Measurements from ENCODE around the gene EPHB1.

EPHB1 gene

GRCh38 chr3:134757549-134758069, 37.5 kb upstream of the EPHB1 start:
- no peaks in the 10 kb centered on the region for H3K36me3 ChIP-seq (ENCODE audit: control insufficient read depth in 5 of 5, insufficient read depth in 5 of 5, low read length in 5 of 5)
- H3K4me1 ChIP-seq (ENCODE audit: control insufficient read depth in 5 of 5, insufficient read depth in 5 of 5, low read length in 5 of 5) = peaks cover 0 to 7% (median 4%) of the 10 kb centered on the region in 5 donors
- peaks cover 0 to 8% (median 3%) of the 10 kb centered on the region in 5 donors for H3K27me3 ChIP-seq (ENCODE audit: control insufficient read depth in 5 of 5, insufficient read depth in 4 of 5, low read length in 5 of 5)
- no peak overlapping the region for H3K9ac ChIP-seq (ENCODE audit: low read length in 5 of 5)
- H3K4me3 ChIP-seq (ENCODE audit: low read depth in 1 of 5, low read length in 5 of 5) = no peak overlapping the region
- no peaks in the 10 kb centered on the region for H3K9me3 ChIP-seq (ENCODE audit: control insufficient read depth in 5 of 5, low read length in 5 of 5)
- no peak overlapping the region for H3K27ac ChIP-seq (ENCODE audit: low read depth, low read length)

GRCh38 chr3:134761213-134761612, 33.8 kb upstream of the EPHB1 start:
- Histone ChIP-seq H3K27ac (ENCODE audit: low read depth, low read length) (no peak overlapping the region), H3K36me3 (ENCODE audit: control insufficient read depth in 5 of 5, insufficient read depth in 5 of 5, low read length in 5 of 5) (no peaks in the 10 kb centered on the region)

GRCh38 chr3:134762016-134762415, 33.0 kb upstream of the EPHB1 start:
- Histone ChIP-seq H3K4me1 (ENCODE audit: control insufficient read depth in 5 of 5, insufficient read depth in 5 of 5, low read length in 5 of 5) (no peaks in the 10 kb centered on the region), H3K9ac (ENCODE audit: low read length in 5 of 5) (no peak overlapping the region), H3K27me3 (ENCODE audit: control insufficient read depth in 5 of 5, insufficient read depth in 4 of 5, low read length in 5 of 5) (no peaks in the 10 kb centered on the region), H3K36me3 (ENCODE audit: control insufficient read depth in 5 of 5, insufficient read depth in 5 of 5, low read length in 5 of 5) (no peaks in the 10 kb centered on the region), H3K27ac (ENCODE audit: low read depth, low read length) (no peak overlapping the region), H3K9me3 (ENCODE audit: control insufficient read depth in 5 of 5, low read length in 5 of 5) (no peaks in the 10 kb centered on the region), H3K4me3 (ENCODE audit: low read depth in 1 of 5, low read length in 5 of 5) (no peak overlapping the region)

More at GRCh38 chr3:134761213-134761612, 33.8 kb upstream of the EPHB1 start:
- H3K4me1 ChIP-seq (ENCODE audit: control insufficient read depth in 5 of 5, insufficient read depth in 5 of 5, low read length in 5 of 5) = no peaks in the 10 kb centered on the region
- no peaks in the 10 kb centered on the region for H3K9me3 ChIP-seq (ENCODE audit: control insufficient read depth in 5 of 5, low read length in 5 of 5)
- peaks cover 0 to 3% (median 0%) of the 10 kb centered on the region in 5 donors for H3K27me3 ChIP-seq (ENCODE audit: control insufficient read depth in 5 of 5, insufficient read depth in 4 of 5, low read length in 5 of 5)
- H3K9ac ChIP-seq (ENCODE audit: low read length in 5 of 5) = no peak overlapping the region
- H3K4me3 ChIP-seq (ENCODE audit: low read depth in 1 of 5, low read length in 5 of 5) = no peak overlapping the region

- no peak overlapping the region for H3K27ac ChIP-seq (ENCODE audit: low read depth, low read length)
- no peak overlapping the region for H3K9ac ChIP-seq (ENCODE audit: low read length in 5 of 5)
- no peak overlapping the region for H3K4me3 ChIP-seq (ENCODE audit: low read depth in 1 of 5, low read length in 5 of 5)
- H3K27me3 ChIP-seq (ENCODE audit: control insufficient read depth in 5 of 5, insufficient read depth in 4 of 5, low read length in 5 of 5) = no peaks in the 10 kb centered on the region
- H3K36me3 ChIP-seq (ENCODE audit: control insufficient read depth in 5 of 5, insufficient read depth in 5 of 5, low read length in 5 of 5) = no peaks in the 10 kb centered on the region
- H3K4me1 ChIP-seq (ENCODE audit: control insufficient read depth in 5 of 5, insufficient read depth in 5 of 5, low read length in 5 of 5) = no peaks in the 10 kb centered on the region
- no peaks in the 10 kb centered on the region for H3K9me3 ChIP-seq (ENCODE audit: control insufficient read depth in 5 of 5, low read length in 5 of 5)
Observed at GRCh38 chr3:134765468-134765867, 29.6 kb upstream of the EPHB1 start.

- Histone ChIP-seq H3K4me3 (ENCODE audit: low read depth in 1 of 5, low read length in 5 of 5) (no peak overlapping the region), H3K27me3 (ENCODE audit: control insufficient read depth in 5 of 5, insufficient read depth in 4 of 5, low read length in 5 of 5) (no peaks in the 10 kb centered on the region), H3K27ac (ENCODE audit: low read depth, low read length) (no peak overlapping the region), H3K4me1 (ENCODE audit: control insufficient read depth in 5 of 5, insufficient read depth in 5 of 5, low read length in 5 of 5) (no peaks in the 10 kb centered on the region), H3K9me3 (ENCODE audit: control insufficient read depth in 5 of 5, low read length in 5 of 5) (no peaks in the 10 kb centered on the region), H3K36me3 (ENCODE audit: control insufficient read depth in 5 of 5, insufficient read depth in 5 of 5, low read length in 5 of 5) (no peaks in the 10 kb centered on the region), H3K9ac (ENCODE audit: low read length in 5 of 5) (no peak overlapping the region)
Observed at GRCh38 chr3:134766290-134766689, 28.8 kb upstream of the EPHB1 start.

- Histone ChIP-seq H3K9ac (ENCODE audit: low read length in 5 of 5) (no peak overlapping the region), H3K27me3 (ENCODE audit: control insufficient read depth in 5 of 5, insufficient read depth in 4 of 5, low read length in 5 of 5) (no peaks in the 10 kb centered on the region), H3K4me3 (ENCODE audit: low read depth in 1 of 5, low read length in 5 of 5) (no peak overlapping the region)
Observed at GRCh38 chr3:134768116-134768515, 26.9 kb upstream of the EPHB1 start.

GRCh38 chr3:134768837-134769236, 26.2 kb upstream of the EPHB1 start:
- Histone ChIP-seq H3K27ac (ENCODE audit: low read depth, low read length) (no peak overlapping the region), H3K36me3 (ENCODE audit: control insufficient read depth in 5 of 5, insufficient read depth in 5 of 5, low read length in 5 of 5) (no peaks in the 10 kb centered on the region), H3K4me1 (ENCODE audit: control insufficient read depth in 5 of 5, insufficient read depth in 5 of 5, low read length in 5 of 5) (no peaks in the 10 kb centered on the region), H3K4me3 (ENCODE audit: low read depth in 1 of 5, low read length in 5 of 5) (no peak overlapping the region), H3K9ac (ENCODE audit: low read length in 5 of 5) (no peak overlapping the region), H3K9me3 (ENCODE audit: control insufficient read depth in 5 of 5, low read length in 5 of 5) (no peaks in the 10 kb centered on the region), H3K27me3 (ENCODE audit: control insufficient read depth in 5 of 5, insufficient read depth in 4 of 5, low read length in 5 of 5) (no peaks in the 10 kb centered on the region)

More at GRCh38 chr3:134768116-134768515, 26.9 kb upstream of the EPHB1 start:
- Histone ChIP-seq H3K4me1 (ENCODE audit: control insufficient read depth in 5 of 5, insufficient read depth in 5 of 5, low read length in 5 of 5) (no peaks in the 10 kb centered on the region), H3K27ac (ENCODE audit: low read depth, low read length) (no peak overlapping the region), H3K36me3 (ENCODE audit: control insufficient read depth in 5 of 5, insufficient read depth in 5 of 5, low read length in 5 of 5) (no peaks in the 10 kb centered on the region), H3K9me3 (ENCODE audit: control insufficient read depth in 5 of 5, low read length in 5 of 5) (no peaks in the 10 kb centered on the region)

- Histone ChIP-seq H3K27ac (ENCODE audit: low read depth, low read length) (no peak overlapping the region), H3K4me3 (ENCODE audit: low read depth in 1 of 5, low read length in 5 of 5) (no peak overlapping the region), H3K27me3 (ENCODE audit: control insufficient read depth in 5 of 5, insufficient read depth in 4 of 5, low read length in 5 of 5) (no peaks in the 10 kb centered on the region), H3K4me1 (ENCODE audit: control insufficient read depth in 5 of 5, insufficient read depth in 5 of 5, low read length in 5 of 5) (no peaks in the 10 kb centered on the region), H3K36me3 (ENCODE audit: control insufficient read depth in 5 of 5, insufficient read depth in 5 of 5, low read length in 5 of 5) (no peaks in the 10 kb centered on the region), H3K9me3 (ENCODE audit: control insufficient read depth in 5 of 5, low read length in 5 of 5) (no peaks in the 10 kb centered on the region), H3K9ac (ENCODE audit: low read length in 5 of 5) (no peak overlapping the region)
Observed at GRCh38 chr3:134769287-134769868, 25.7 kb upstream of the EPHB1 start.

GRCh38 chr3:134772011-134772410, 23.0 kb upstream of the EPHB1 start:
- H3K27me3 ChIP-seq (ENCODE audit: control insufficient read depth in 5 of 5, insufficient read depth in 4 of 5, low read length in 5 of 5) = no peaks in the 10 kb centered on the region
- H3K27ac ChIP-seq (ENCODE audit: low read depth, low read length) = no peak overlapping the region
- no peak overlapping the region for H3K9ac ChIP-seq (ENCODE audit: low read length in 5 of 5)
- H3K9me3 ChIP-seq (ENCODE audit: control insufficient read depth in 5 of 5, low read length in 5 of 5) = no peaks in the 10 kb centered on the region
- no peaks in the 10 kb centered on the region for H3K4me1 ChIP-seq (ENCODE audit: control insufficient read depth in 5 of 5, insufficient read depth in 5 of 5, low read length in 5 of 5)
- H3K36me3 ChIP-seq (ENCODE audit: control insufficient read depth in 5 of 5, insufficient read depth in 5 of 5, low read length in 5 of 5) = no peaks in the 10 kb centered on the region
- no peak overlapping the region for H3K4me3 ChIP-seq (ENCODE audit: low read depth in 1 of 5, low read length in 5 of 5)

GRCh38 chr3:134772591-134772990, 22.5 kb upstream of the EPHB1 start:
- no peaks in the 10 kb centered on the region for H3K4me1 ChIP-seq (ENCODE audit: control insufficient read depth in 5 of 5, insufficient read depth in 5 of 5, low read length in 5 of 5)
- H3K27ac ChIP-seq (ENCODE audit: low read depth, low read length) = no peak overlapping the region
- no peaks in the 10 kb centered on the region for H3K36me3 ChIP-seq (ENCODE audit: control insufficient read depth in 5 of 5, insufficient read depth in 5 of 5, low read length in 5 of 5)
- no peaks in the 10 kb centered on the region for H3K27me3 ChIP-seq (ENCODE audit: control insufficient read depth in 5 of 5, insufficient read depth in 4 of 5, low read length in 5 of 5)
- H3K9ac ChIP-seq (ENCODE audit: low read length in 5 of 5) = no peak overlapping the region
- no peak overlapping the region for H3K4me3 ChIP-seq (ENCODE audit: low read depth in 1 of 5, low read length in 5 of 5)
- H3K9me3 ChIP-seq (ENCODE audit: control insufficient read depth in 5 of 5, low read length in 5 of 5) = no peaks in the 10 kb centered on the region

All from subcutaneous abdominal adipose tissue (tissue), 5 donors.